Naive B cell (primary cell): Measurements from ENCODE around the gene MPP2. TPM values are rescaled to one million over a fixed set of nuclear protein-coding genes. Genes with fewer than 3 reads are reported as not detected.
"Not testable (repeated sequence)": the region's sequence is repeated elsewhere in the genome, so short reads cannot be mapped to it uniquely, and the experiment has no call there.

Experiments
- ATAC-seq, 2 donors: fragments of 150-1000 bp; cut with Tn5 transposase; 2 replicates each; pipeline ENCODE4 v1.10.0; 2021; ENCODE audit warnings: low read depth in 2 of 2, mild to moderate bottlenecking in 2 of 2, moderate library complexity in 2 of 2
- DNase-seq: peaks from one replicate; pipeline ENCODE4 v3.0.0; 2022
- H3K27ac Mint-ChIP-seq, 6 donors: one replicate each; pipeline ENCODE4 v1.8.0; 2020 to 2022; ENCODE audit warnings: mild to moderate bottlenecking in 6 of 6, mixed read lengths in 6 of 6, moderate library complexity in 5 of 6, inconsistent platforms in 2 of 6
- H3K27me3 Mint-ChIP-seq, 3 donors: one replicate each; pipeline ENCODE4 v1.8.0; 2021 to 2022; ENCODE audit warnings: mixed read lengths in 3 of 3, mild to moderate bottlenecking in 1 of 3
- H3K36me3 Mint-ChIP-seq, 2 donors: one replicate each; pipeline ENCODE4 v1.8.0; 2020 to 2022; ENCODE audit warnings: mixed read lengths in 2 of 2, inconsistent platforms in 1 of 2, mild to moderate bottlenecking in 1 of 2
- H3K4me1 Mint-ChIP-seq, 3 donors: one replicate each; pipeline ENCODE4 v1.8.0; 2020 to 2022; ENCODE audit warnings: mixed read lengths in 3 of 3, inconsistent platforms in 1 of 3, mild to moderate bottlenecking in 1 of 3, moderate library complexity in 1 of 3
- H3K4me3 Mint-ChIP-seq, 8 donors: one replicate each; pipeline ENCODE4 v1.8.0; 2020 to 2022; ENCODE audit warnings: mild to moderate bottlenecking in 8 of 8, mixed read lengths in 8 of 8, moderate library complexity in 8 of 8, inconsistent platforms in 2 of 8
- H3K9me3 Mint-ChIP-seq, 7 donors: one replicate each; pipeline ENCODE4 v1.8.0; 2020 to 2022; ENCODE audit warnings: mixed read lengths in 7 of 7, mild to moderate bottlenecking in 5 of 7, inconsistent platforms in 2 of 7, moderate library complexity in 1 of 7
- polyA plus RNA-seq, 6 donors: library from polyadenylated mRNA; unstranded; fragments of 300-500 nt; fragmentation: Illumina TruSeq; gene quantifications; one replicate each; pipeline ENCODE4 v1.2.3, GENCODE V29; 2021; ENCODE audit warnings: low read depth in 6 of 6

The MPP2 gene
- polyA plus RNA-seq, 6 donors from 2014 or later = 0.18 TPM; not detected in 5

DNA sequence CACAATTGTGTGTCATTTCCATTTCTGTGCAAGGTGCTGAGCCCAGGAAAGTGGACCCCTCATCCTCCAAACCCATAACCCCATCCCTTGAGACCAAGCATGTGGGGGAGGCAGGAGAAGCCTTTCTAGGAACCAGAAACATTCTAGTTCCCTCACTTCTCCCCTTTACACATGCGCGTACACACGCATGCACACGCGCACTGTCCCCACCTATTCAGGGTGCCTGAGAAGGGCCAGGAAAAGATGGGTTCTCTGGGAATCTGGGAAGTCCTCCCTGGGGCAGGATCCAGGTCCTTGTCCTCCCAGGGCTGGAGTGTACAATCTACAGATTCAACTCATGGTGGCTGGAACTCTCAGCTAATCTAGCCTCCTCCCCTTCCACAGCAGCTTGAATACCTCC, 32.5 kb upstream of the MPP2 start:
- ATAC-seq (no peak), DNase-seq (no peak)
- Mint-ChIP-seq H3K9me3 (no peaks in the 10 kb centered on the region), H3K27ac (no peak overlapping the region), H3K27me3 (peaks cover 13 to 55% (median 40%) of the 10 kb centered on the region in 3 donors), H3K36me3 (no peaks in the 10 kb centered on the region), H3K4me1 (peaks cover 0 to 13% (median 4%) of the 10 kb centered on the region in 3 donors), H3K4me3 (peak overlapping the region in 2 of 8 donors; percentile 54 to 66)

- not testable (repeated sequence) for DNase-seq, ATAC-seq, H3K36me3 Mint-ChIP-seq, H3K9me3 Mint-ChIP-seq
- peak overlapping the region in 5 of 8 donors; percentile 6 to 54 (median 52) for H3K4me3 Mint-ChIP-seq
- peaks cover 13 to 55% (median 36%) of the 10 kb centered on the region in 3 donors for H3K27me3 Mint-ChIP-seq
- H3K4me1 Mint-ChIP-seq = peaks cover 0 to 13% (median 4%) of the 10 kb centered on the region in 3 donors
- peak overlapping the region in 1 of 6 donors; percentile 73 for H3K27ac Mint-ChIP-seq
These were observed 32.1 kb upstream of the MPP2 start for GRCh38 chr17:43939452-43939851.

DNA sequence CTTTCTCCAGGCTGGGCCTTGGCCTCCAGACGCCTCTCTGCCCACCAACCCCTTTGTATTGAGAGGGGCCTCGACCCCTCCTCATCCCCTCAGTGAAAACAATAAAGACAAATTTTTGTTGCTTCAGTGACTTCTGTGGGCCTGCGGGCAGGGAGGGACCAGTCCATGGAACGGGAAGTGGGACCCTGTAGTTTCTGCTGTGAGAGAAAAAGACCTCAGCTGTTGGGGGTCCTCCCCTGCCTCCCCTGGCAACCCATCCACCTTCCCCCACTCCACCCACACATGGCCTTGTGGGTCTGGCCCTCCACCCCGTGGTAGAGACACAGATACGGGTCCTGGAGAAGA, 31.5 kb upstream of the MPP2 start:
- Mint-ChIP-seq H3K4me1 (peaks cover 0 to 10% (median 4%) of the 10 kb centered on the region in 3 donors), H3K27ac (no peak overlapping the region), H3K9me3 (no peaks in the 10 kb centered on the region), H3K36me3 (no peaks in the 10 kb centered on the region), H3K4me3 (peak overlapping the region in 6 of 8 donors; percentile 29 to 60 (median 44)), H3K27me3 (peaks cover 13 to 56% (median 35%) of the 10 kb centered on the region in 3 donors)
- ATAC-seq (no peak), DNase-seq (no peak)

DNA sequence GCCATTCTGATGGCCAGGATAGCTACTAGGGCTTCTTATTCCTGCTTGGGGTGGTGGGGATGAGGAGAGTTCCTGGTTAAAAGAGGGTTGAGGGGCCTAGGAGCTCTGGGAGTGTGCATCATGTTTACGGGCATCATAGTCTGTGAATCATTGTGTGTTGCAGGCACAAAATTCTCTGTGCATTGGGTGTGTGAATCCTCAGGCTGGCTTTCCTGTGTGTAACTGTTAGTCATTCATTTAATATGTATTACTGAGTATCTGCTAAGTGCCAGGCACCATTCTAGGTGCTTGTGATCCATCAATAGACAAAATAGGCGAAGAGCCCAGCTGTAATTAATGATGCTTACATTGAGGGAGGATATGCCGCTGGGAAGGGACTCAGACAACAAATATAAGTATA, 29.1 kb upstream of the MPP2 start:
- Mint-ChIP-seq H3K27me3 (peaks cover 13 to 72% (median 46%) of the 10 kb centered on the region in 3 donors), H3K36me3 (no peaks in the 10 kb centered on the region), H3K4me3 (peak overlapping the region in 2 of 8 donors; percentile 39 to 63), H3K9me3 (no peaks in the 10 kb centered on the region), H3K4me1 (peaks cover 0 to 10% (median 4%) of the 10 kb centered on the region in 3 donors), H3K27ac (peak overlapping the region in 1 of 6 donors; percentile 81)
- no peak for DNase-seq
- ATAC-seq = no peak

GRCh38 chr17:43935926-43936261, 28.6 kb upstream of the MPP2 start:
- Mint-ChIP-seq H3K4me3 (no peak overlapping the region), H3K9me3 (no peaks in the 10 kb centered on the region), H3K27ac (no peak overlapping the region), H3K36me3 (no peaks in the 10 kb centered on the region), H3K4me1 (peaks cover 0 to 10% (median 4%) of the 10 kb centered on the region in 3 donors), H3K27me3 (peaks cover 13 to 75% (median 45%) of the 10 kb centered on the region in 3 donors)
- DNase-seq (no peak), ATAC-seq (no peak)

DNA sequence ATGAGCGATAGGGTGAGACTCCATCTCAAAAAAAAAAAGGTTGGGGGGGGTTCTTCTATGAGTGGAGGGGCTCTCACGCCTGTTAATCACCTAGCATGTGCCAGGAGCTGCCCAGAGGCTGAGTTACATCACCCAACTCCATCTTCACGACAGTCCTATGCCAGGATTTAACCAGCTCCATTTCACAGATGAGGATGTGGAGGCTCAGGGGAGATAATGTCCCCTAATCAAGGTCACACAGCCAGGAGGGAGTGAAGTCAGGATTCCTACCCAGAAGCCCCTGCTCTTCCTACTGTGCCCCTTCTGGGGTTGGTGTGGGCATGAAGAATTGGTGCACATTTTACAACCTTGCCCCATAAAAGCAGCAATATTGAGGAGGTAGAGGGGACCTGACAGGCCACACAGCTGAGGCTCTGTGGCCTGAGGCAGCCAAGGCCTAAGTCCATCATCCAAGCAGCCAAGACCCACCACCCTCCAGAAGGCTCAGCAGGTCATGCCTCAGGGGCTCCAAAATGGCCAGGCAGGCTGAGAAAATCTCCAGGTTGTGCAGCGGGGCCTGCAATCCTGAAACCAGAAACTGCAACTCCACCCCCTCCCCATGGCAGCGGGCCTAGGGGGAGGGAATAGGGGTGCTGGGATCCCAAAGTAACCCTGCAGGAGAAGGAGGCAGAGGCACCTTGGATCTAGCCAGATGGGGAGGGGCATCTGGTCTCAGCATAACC, 28.0 kb upstream of the MPP2 start:
- Mint-ChIP-seq H3K36me3 (no peaks in the 10 kb centered on the region), H3K27ac (no peak overlapping the region), H3K27me3 (peaks cover 13 to 74% (median 39%) of the 10 kb centered on the region in 3 donors), H3K4me1 (peaks cover 0 to 10% (median 4%) of the 10 kb centered on the region in 3 donors), H3K9me3 (no peaks in the 10 kb centered on the region), H3K4me3 (no peak overlapping the region)
- no peak for DNase-seq
- ATAC-seq = no peak

DNA sequence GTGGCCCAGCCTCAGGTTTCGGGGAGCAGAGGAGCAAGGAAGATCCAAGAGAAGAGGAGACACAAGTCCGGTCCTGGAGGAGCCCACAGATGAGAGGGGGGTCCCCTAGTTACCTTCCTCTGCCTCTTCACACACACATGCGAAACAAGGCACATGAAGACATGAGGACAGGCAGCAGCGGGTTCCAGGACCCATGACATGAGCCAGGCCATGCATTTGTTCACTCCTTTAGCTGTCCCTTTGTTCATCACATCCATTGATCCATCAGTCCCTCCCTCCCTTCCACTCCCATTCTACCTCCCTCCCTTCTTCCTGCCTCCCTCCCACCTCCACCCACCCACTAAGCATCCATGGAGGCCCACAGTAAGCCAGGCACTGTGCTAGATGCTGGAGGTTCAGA, 25.6 kb upstream of the MPP2 start:
- no peak overlapping the region for H3K27ac Mint-ChIP-seq

DNA sequence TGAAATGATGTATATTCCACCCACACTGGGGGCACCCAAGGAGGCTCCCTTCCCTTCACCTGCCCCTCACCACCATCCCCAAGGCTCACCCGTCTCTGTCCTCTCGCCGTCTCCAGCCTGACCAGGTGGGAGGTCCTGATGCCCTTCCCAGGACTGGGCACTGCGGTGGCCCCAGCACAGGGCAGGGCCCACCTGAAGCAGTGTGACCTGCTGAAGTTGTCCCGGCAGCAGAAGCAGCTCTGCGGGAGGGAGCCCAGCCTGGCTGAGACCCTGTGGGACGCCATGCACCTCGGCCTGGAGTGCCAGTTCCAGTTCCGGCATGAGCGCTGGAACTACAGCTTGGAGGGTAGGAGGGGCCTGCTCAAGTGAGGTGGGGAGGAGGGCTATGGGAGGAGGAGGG, 25.0 kb upstream of the MPP2 start:
- H3K36me3 Mint-ChIP-seq = no peaks in the 10 kb centered on the region
- ATAC-seq = no peak
- peaks cover 11 to 69% (median 30%) of the 10 kb centered on the region in 3 donors for H3K27me3 Mint-ChIP-seq
- H3K4me1 Mint-ChIP-seq = peaks cover 8 to 13% (median 8%) of the 10 kb centered on the region in 3 donors
- no peaks in the 10 kb centered on the region for H3K9me3 Mint-ChIP-seq
- H3K27ac Mint-ChIP-seq = no peak overlapping the region
- no peak overlapping the region for H3K4me3 Mint-ChIP-seq
- no peak for DNase-seq

More for the DNA sequence above, 25.6 kb upstream of the MPP2 start:
- H3K9me3 Mint-ChIP-seq = no peaks in the 10 kb centered on the region
- DNase-seq (no peak), ATAC-seq (no peak)
- H3K4me3 Mint-ChIP-seq = no peak overlapping the region
- H3K27me3 Mint-ChIP-seq = peaks cover 8 to 67% (median 34%) of the 10 kb centered on the region in 3 donors
- H3K36me3 Mint-ChIP-seq = no peaks in the 10 kb centered on the region
- H3K4me1 Mint-ChIP-seq = peaks cover 3 to 8% (median 6%) of the 10 kb centered on the region in 3 donors

DNA sequence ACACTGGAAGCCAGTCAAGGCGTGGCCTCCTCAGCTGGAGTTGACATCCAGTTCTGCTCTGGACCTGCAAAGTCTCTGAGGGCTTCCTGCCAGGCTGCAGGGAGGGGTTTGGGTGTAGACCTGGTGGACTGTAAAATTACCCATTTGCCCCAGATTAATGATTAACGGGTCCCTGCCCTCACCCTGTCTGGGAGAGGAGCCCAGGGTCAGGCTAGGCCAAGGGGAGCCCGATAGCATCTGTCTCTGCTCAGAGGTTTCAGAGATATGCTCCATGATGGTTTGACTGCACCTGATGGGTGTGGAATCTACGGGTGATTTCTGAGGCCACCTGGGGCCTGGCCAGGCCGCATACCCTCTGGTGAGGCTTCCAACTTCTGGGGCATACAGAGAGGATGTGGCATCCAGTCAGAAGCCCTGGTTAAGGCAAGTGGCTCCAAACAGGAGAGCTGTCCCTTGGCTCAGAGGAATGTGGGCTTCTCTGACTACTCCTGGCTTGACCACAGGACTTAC, 23.8 kb upstream of the MPP2 start:
- ATAC-seq (no peak), DNase-seq (no peak)
- Mint-ChIP-seq H3K4me1 (peaks cover 12 to 20% (median 13%) of the 10 kb centered on the region in 3 donors), H3K9me3 (no peaks in the 10 kb centered on the region), H3K27ac (no peak overlapping the region), H3K27me3 (peaks cover 13 to 70% (median 30%) of the 10 kb centered on the region in 3 donors), H3K36me3 (peaks cover 0 to 6% of the 10 kb centered on the region in 2 donors), H3K4me3 (no peak overlapping the region)

- H3K27ac Mint-ChIP-seq = no peak overlapping the region
- ATAC-seq (no peak), DNase-seq (no peak)
- no peaks in the 10 kb centered on the region for H3K9me3 Mint-ChIP-seq
- H3K27me3 Mint-ChIP-seq = peaks cover 29 to 75% (median 53%) of the 10 kb centered on the region in 3 donors
- H3K36me3 Mint-ChIP-seq = peaks cover 0 to 6% of the 10 kb centered on the region in 2 donors
- H3K4me3 Mint-ChIP-seq = no peak overlapping the region
- H3K4me1 Mint-ChIP-seq = peaks cover 12 to 20% (median 13%) of the 10 kb centered on the region in 3 donors
These were observed 21.3 kb upstream of the MPP2 start for GRCh38 chr17:43928609-43929008.

DNA sequence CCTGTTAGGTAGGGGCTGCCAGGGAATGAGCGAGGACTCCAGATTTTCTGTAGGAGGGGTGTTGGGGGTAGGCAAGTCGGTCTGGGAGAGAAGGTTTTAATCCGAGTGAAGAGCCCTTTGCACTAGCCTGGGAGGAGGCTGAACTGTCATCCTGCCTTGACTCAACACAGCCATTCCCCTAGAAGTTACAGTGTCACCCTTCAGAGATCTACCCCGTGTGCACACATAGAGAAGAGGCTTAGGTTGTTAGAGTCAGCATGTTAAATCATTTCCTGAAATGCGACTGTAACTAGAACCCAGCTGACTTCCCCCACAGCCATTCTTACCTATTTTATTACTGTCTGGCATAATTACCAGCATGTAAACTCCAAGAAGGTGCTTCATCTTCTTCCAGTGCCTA, 20.6 kb upstream of the MPP2 start:
- DNase-seq = not testable (repeated sequence)
- peak; percentile 61 to 64 for ATAC-seq

DNA sequence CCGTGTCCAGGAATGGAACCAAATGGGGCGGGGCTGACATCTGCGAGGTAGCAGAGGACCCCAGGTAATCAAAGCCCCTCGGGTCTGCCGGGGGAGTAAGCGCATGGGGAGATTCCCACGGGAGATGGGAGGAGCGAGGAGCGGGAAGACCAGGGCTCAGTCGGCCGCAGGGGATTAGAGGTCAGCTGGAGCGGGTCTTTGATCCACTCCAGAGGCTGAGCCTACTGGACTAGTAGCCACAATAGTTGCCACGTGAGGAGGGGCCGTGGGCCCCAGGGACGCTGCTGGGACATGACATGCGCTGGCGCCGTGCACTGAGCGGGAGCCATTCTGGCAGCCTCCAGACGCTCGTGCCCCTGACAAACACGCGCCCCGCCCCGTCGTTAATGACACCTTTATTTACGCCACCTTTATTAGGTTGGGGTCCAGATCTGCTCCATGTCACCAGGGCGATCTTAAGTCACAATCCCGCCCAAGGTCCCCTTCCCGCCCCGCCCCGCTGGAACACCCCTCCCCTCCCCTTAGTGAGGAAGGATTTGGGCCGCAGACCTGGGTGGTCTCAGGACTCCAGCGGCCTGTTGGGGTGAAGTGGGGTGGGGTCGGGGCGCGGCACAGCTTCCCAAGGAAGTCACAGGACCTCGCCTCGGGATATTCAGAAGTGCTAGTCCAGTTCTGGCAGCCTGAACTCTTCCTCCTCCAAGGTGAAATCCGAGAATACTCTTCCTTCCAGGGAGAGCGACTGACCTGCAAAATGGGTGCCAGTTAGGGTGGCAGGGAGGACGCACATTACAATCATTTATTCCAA, 19.9 kb upstream of the MPP2 start:
- H3K36me3 Mint-ChIP-seq = peaks cover 0 to 6% of the 10 kb centered on the region in 2 donors
- H3K4me1 Mint-ChIP-seq = peaks cover 12 to 20% (median 13%) of the 10 kb centered on the region in 3 donors
- no peak for ATAC-seq
- peak overlapping the region; percentile 72 to 88 (median 81) for H3K4me3 Mint-ChIP-seq
- H3K9me3 Mint-ChIP-seq = no peaks in the 10 kb centered on the region
- peak overlapping the region in 4 of 6 donors; percentile 24 to 76 (median 68) for H3K27ac Mint-ChIP-seq
- peaks cover 34 to 76% (median 42%) of the 10 kb centered on the region in 3 donors for H3K27me3 Mint-ChIP-seq
- DNase-seq = no peak

More for the DNA sequence above, 20.6 kb upstream of the MPP2 start:
- H3K27ac Mint-ChIP-seq = peak overlapping the region in 2 of 6 donors; percentile 24 to 68
- peaks cover 12 to 20% (median 13%) of the 10 kb centered on the region in 3 donors for H3K4me1 Mint-ChIP-seq
- not testable (repeated sequence) for H3K36me3 Mint-ChIP-seq, H3K9me3 Mint-ChIP-seq
- H3K4me3 Mint-ChIP-seq = peak overlapping the region; percentile 21 to 88 (median 78)
- peaks cover 34 to 77% (median 48%) of the 10 kb centered on the region in 3 donors for H3K27me3 Mint-ChIP-seq

DNA sequence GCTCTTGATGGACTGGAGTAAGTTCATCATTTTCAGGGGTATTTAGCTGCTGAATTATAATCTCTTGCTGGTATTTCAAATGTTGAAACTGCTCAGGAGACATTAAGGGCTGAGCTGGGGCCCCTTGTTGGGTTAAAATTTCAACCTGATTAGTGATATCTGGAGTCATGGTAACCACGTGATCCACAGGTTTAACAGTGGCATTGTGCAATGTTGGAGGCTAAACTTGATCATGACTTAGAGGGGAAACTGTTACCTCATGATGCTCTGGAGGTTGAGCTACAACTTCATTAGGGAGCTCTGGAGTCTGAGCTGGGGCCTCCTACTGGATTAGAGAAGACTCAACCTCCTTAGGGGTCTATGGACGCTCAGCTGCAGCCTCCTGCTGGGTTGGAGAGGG, 17.2 kb upstream of the MPP2 start:
- Mint-ChIP-seq H3K9me3 (no peaks in the 10 kb centered on the region), H3K4me3 (no peak overlapping the region), H3K27me3 (peaks cover 34 to 65% (median 44%) of the 10 kb centered on the region in 3 donors), H3K27ac (no peak overlapping the region), H3K36me3 (peaks cover 0 to 6% of the 10 kb centered on the region in 2 donors), H3K4me1 (peaks cover 12 to 20% (median 13%) of the 10 kb centered on the region in 3 donors)
- DNase-seq = no peak
- ATAC-seq = no peak
